Cerebellar cortex (tissue), 1 donor: ENCODE data around the gene SIGMAR1.
"Not testable (repeated sequence)": the region's sequence is repeated elsewhere in the genome, so short reads cannot be mapped to it uniquely, and the experiment has no call there.

ENCODE experiments used
- DNase-seq: peaks from one replicate; pipeline ENCODE4 v3.0.0-alpha.2; 2015; ENCODE audit warnings: low spot score

Gene SIGMAR1

DNA sequence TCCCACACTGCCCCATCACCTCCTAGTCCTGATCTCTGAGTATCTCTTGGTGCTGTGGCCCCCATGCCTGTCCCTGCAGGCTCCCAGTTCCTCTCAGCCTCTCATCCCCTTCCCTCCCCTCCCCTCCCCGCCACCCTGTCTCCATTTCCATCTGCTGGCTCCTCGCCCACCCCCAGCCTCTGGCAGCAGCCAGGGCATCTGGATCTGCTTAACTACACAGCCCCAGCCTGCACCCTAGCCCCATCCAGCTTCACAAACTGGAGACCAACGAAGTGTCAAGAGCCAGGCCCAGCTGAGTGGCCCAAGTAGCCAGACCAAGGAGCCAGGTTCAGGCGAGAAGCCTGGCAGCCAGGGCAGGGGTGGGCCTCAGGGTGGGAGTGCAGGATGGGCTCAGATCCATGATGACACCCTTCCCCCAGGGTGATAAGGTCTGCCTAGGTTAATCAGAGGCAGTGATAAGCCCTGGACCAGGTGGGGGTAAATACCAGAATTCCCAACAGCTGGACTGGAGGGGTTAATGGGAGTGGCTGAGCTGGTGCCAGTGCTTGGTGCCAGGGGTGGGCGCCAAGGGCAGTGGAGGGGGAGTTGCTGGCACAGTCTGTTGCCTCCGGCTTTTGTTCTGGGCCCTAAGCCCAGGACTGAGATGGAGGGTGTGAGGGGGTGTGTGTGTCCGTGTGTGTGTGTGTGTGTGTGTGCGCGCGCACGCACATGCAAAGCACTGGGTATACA lies 16.9 kb upstream of the SIGMAR1 start:
- DNase-seq = no peak

DNA sequence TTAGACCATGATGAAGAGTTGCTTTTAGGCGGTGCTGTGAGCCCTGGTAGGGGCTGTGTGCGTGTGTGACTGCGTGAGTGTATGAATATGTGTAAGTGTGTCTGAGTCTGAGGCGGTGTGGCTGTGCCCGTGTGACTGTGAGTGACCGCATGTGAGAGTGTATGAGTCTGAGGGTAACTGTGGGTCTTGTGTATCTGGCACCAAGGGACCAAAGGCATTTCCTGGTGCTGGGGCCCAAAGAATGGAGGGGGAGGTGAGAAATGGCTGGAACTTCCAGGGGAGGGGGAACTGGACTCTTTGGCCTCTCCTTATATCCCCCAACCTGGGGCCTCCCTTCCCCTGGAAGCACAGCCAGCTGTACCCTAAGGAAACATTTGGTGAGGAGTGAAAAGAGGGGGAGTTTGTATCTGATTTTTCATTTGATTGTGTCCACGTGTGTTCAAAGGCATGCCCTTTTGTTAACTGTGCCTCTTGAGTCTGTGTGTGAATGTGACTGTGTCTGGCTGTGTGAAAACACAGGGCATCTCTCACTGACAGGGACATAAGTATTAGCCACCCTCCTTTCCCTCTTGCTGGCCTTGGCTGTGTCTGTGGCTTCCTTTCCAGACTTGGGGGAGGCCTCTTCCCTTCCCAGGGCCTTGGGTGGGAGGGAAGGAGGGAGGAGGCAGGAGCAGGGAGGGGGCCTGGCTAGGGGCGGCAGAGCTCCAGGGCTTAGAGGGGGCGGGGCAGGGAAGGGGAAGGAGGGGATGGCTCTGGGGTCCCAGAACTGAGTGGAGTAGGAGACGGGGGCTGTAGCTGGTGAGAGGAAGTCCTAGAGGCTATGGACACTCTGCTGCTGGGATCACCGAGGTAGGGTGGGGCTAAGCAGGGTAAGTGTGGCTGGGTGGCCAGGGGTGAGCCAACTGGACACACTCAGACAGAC lies 15.8 kb upstream of the SIGMAR1 start:
- DNase-seq = no peak

DNA sequence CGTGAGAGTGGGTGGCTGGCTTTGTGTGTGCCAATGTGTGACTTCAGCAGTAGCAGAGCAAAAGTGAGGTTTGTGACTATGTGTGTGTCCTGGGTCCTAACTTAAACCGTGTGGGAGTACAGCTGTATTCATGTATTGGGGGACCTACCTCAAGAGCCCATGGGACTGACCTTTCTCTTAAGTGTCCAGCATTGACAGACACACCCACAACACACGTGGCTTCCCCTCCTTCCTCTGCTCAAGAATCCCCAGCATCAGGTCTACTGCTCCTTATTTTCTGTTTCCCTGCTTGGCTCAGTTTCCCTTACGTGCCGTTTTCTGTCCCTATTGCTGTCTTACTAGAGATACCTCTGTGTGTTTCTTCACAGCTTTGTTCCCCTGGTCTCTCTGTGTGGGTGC lies 15.0 kb upstream of the SIGMAR1 start:
- no peak for DNase-seq

DNA sequence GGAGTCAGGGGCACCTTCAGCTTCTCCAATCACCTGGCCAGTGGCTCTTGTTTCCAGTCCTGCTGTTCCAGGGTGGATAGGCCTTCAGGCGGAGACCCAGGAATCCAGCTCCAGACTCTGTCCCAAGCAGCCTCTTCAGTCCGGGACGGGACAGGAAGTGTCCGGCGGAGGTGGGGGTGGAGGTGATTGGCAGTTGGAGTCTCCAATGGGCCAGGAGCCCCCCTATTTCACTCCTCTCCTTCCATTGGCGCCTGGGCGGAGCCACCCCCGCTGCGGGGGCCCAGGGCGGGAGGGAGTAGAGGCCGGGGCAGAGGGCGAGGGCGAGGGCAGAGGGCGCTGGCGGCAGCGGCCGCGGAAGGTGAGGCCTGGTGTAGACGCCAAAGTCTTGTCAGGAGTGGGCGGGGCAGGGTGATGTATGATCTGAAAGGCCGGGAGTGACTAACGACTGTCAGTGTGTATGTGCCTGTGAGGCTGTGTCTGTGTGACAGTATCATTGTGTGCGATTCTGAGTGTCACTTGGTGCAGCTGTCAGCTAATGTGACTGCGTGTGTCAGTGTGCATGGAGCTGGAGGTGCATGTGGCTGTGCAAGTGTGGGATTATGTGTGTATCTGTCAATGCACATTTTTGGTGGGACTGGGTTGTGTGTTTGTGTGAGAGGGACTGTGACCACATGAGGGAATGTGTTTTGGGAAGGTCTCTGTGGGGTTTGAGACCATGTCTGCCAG lies 14.5 kb upstream of the SIGMAR1 start, which contains the start of gene IL11RA:
Gene IL11RA (plus strand): TSS at position 310 of the 726 bp plus-strand sequence. CDS start 3,033 bp downstream, outside the sequence.
- DNase-seq = peak; percentile 76

DNA sequence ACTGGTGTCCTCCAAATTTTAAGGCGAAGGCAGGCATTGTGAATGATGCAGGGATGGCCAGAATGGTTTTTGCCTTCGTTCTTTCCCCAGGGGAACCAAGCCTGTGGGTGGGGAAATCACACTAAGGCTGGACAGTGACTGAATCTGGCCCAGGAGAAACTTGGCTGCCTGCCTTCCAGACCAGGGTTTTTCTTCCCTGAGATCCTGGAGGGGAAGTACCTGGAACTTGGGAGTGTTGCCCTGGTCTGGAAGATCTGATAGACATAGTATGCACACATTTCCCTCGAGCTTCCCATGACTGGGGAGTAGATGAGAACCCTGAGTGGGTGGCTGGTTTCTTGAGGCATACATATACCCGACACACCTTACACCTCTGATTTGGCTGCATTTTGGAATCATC lies 13.7 kb upstream of the SIGMAR1 start:
- no peak for DNase-seq

DNA sequence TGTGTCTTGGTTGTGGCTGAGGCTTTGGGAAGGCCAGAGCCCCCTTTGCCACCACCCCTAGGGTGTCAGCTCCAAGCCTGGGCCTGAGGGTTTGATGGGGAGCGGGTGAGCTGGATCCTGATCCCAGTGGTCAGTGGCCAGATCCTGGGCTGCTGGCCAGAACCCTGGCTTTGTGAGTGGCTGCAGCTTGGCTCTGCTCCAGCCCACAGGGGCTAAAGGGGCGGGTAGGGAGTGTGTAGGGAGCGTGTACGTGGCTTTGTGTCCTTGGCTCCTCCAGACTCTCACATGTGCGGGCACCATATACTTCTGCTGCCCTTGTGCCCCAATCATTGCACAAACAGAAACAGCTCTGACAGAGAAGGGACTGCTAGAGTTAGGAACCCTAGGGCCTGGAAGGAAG lies 13.2 kb upstream of the SIGMAR1 start:
- no peak for DNase-seq

DNA sequence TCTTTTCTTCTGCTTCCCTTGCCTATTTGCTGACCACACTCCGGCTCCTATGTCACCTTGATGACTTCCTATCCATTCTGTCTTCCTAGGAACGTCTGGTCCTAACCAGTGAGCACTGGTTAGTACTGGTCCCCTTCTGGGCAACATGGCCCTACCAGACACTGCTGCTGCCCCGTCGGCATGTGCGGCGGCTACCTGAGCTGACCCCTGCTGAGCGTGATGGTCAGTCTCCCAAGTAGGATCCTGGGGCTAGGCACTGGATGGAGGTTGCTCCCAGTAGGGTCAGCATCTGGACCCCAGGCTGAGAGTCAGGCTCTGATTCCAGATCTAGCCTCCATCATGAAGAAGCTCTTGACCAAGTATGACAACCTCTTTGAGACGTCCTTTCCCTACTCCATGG lies 11.1 kb upstream of the SIGMAR1 start:
- DNase-seq = no peak

DNA sequence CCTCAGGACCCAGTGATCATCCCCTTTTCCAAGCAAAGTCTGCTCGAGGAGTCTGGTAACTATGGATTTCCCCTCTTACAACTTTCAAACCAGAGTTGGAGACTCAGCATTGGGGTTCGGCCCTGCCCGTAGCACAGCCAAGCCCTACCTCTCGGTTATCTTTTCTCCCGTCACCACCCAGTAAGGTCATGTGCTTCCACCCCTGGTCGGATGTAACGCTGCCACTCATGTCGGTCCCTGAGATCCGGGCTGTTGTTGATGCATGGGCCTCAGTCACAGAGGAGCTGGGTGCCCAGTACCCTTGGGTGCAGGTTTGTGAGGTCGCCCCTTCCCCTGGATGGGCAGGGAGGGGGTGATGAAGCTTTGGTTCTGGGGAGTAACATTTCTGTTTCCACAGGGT lies 10.1 kb upstream of the SIGMAR1 start:
- DNase-seq = no peak

DNA sequence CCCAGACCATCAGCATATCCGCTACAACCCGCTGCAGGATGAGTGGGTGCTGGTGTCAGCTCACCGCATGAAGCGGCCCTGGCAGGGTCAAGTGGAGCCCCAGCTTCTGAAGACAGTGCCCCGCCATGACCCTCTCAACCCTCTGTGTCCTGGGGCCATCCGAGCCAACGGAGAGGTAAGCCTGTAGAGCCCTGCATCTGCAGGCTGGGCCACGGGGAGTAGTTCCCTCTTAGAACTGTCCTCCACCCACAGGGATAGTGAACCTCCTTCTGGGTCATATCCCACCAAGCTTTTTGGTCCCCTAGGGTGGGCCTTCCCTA lies 9.5 kb upstream of the SIGMAR1 start:
- no peak for DNase-seq

DNA sequence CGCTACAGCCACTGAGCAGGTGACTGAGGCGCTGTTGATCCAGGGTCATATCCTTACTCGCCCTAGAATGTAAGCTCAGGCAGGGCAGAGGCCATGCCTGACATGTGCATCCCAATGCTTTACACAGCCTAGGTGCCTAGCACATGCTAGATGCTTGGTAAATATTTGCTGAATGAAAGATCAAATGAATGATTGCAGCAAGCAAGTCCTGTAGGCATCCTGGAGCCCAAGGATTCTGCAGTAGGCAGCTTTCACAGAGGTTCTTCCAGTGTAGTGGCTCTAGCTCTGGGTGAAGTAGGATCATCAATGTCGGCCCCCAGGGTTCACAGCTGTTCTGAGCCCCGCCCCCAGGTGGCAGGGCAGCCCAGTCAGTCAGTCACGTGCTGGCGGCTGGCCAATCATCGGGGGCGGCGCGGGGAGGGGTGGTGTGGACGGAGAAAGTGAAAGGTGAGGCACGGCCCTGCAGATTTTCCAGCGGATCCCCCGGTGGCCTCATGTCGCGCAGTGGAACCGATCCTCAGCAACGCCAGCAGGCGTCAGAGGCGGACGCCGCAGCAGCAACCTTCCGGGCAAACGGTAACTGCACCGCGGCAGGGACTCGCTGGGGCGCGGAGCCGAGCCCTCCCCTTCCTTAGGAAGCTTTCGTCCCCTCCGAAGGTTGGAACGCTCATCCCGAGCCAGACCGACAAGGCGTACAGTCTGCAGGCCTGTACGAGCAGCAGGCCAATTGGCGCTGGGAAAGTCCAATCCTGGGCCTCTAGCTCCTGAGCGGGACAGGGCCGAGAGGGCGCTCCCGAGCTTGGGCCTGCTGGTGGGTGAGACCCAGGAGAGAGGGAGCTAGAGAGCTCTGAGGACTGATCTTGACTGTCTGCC lies 8.9 kb upstream of the SIGMAR1 start, which contains the start of gene GALT:
Gene GALT (plus strand): TSS at position 465 of the 873 bp plus-strand sequence. CDS start 30 bp downstream, at position 495.
- DNase-seq = peak; percentile 89

DNA sequence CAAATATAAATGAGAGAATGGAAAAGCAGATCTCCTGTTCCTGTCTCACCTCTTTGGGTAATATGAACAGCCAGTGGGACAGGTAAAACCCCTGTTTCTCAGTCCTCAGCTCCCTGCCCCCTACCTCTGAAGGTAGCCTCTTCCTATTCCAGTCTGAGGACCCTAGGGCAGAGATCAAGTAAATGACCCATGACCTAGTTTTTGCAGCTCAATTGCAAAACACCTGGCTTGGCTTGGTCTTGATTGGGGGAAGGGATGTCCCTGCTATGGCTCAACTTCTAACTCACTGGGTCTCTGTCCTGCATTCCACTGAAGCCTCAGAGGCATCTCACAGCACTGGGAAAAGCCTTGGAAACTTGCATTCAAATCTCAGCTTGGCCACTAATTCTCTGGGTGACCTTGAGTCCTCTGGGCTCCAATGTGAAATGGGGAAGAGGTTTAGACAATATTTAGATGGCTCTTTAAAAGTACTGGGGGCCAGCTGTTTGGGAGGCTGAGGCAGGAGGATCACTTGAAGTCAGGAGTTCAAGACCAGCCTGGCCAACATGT lies 7.3 kb upstream of the SIGMAR1 start:
- no peak for DNase-seq

DNA sequence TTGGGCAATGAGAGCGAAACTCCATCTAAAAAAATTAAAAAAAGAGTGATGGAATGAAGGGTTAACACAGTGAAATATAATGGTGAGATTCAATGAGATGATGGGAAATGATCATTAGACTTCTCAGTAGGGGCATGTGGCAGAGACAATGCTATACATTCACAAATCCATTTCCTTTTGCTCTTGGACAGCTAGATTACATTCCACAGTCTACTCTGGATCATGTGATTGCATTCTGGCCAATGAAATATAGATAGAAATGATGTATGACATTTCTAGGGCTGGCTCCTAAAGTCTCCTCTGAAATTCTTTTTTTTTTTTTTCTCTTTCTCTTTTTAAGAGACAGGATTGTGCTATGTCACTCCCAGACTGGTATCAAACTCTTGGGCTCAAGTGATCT lies 5.1 kb upstream of the SIGMAR1 start:
- no peak for DNase-seq

DNA sequence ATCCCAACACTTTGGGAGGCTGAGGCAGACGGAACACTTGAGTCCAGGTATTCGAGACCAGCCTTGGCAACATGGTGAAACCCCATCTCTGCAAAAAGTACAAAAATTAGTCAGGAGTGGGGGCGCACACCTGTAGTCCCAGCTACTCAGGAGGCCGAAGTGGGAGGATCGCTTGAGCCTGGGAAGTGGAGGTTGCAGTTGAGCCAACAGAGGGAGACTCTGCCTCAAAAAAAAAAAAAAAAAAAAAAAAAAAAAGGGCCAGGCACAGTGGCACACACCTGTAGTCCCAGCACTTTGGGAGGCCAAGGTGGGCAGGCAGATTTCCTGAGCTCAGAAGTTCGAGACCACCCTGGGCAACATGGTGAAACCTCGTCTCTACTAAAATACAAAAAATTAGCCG lies 1.7 kb upstream of the SIGMAR1 start:
- not testable (repeated sequence) for DNase-seq

DNA sequence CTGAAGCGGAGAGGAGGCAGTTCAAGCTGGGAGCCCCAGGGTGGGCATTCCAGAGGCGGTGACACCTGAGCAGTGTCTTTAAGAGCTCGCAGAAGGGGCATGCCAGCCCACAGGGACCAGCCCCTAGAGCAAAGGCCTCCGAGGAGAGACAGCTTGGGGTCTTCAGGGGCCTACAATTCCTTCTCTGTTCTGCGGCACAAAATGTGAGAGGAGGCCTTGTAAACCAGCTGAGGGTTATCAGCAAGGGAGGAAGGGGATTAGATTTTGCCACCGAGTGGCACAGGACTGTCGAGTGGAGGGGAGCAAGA lies 505 bp upstream of the SIGMAR1 start:
- DNase-seq = no peak

DNA sequence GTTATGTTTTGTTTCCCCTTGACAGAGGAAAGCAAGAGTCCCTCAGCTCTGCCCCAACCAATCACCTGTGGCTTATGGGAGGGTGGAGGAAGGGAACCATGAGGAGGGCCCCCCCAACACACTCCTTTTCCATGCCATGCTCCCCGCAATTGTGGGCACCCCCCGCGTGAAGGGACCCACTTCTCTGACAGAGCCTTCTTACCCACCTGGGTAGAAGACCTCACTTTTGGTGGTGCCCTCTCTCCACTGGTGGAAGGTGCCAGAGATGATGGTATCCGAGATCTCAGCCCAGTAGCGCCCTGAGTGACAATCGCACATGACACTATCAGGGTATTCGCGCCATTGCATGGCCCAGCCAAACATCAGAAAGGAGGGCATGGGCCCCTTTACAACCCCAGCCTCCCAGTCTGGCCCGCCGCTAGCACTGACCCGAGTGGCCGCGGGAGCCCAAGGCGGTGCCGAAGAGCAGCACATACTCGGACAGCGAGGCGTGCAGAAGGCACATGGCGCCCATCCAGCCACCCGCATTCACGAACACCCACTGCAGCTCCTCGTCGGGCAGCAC lies 714 bp downstream of the SIGMAR1 start:
- DNase-seq = no peak

DNA sequence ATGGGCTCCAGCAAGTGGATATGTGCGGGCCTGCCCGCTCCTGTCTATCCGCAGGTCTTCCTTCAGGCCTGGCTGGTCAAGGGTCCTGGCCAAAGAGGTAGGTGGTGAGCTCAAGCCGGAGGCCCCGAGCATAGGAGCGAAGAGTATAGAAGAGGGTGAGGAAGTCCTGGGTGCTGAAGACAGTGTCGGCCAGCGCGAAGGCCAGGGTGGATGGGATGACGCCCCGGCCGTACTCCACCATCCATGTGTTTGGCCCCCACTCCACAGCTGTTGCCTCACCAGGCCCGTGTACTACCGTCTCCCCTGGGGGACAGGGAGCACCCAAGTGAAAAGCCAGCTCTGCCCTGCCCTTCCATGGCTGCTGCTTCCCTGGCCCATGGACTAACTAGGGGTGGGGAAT lies 2.0 kb downstream of the SIGMAR1 start:
- no peak for DNase-seq

DNA sequence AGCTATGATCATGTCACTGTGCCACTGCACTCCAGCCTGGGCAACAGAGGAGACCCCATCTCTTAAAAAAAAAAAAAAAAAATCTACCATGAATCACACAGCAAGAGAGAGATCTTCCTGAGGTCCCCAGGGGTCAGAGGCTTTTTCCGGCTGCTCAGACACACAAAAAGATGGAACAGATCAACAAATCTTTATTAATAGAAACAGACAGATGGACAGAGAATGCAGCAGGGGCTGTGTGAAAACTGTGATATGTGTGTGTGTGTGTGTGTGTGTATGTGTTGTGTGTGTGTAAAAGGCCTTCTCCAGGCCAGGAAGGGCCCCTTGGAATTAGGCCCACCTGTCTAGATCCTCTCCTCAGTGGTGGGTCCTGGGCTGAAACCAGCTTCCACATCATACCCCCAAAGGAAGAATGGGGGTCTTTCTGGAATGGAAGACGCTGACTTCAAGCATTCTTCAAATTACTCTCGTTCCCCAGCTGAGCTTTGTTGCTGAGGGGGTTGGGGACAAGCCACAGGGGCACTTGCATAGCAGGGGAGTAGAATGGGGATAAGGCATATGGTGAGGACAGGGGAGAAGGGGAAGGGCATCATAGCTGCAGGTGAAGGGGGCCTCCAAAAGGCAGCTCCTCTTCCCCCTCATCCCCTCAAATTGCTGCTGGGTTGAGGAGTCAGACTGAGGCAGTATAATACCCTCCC lies 2.9 kb downstream of the SIGMAR1 start:
- no peak for DNase-seq

DNA sequence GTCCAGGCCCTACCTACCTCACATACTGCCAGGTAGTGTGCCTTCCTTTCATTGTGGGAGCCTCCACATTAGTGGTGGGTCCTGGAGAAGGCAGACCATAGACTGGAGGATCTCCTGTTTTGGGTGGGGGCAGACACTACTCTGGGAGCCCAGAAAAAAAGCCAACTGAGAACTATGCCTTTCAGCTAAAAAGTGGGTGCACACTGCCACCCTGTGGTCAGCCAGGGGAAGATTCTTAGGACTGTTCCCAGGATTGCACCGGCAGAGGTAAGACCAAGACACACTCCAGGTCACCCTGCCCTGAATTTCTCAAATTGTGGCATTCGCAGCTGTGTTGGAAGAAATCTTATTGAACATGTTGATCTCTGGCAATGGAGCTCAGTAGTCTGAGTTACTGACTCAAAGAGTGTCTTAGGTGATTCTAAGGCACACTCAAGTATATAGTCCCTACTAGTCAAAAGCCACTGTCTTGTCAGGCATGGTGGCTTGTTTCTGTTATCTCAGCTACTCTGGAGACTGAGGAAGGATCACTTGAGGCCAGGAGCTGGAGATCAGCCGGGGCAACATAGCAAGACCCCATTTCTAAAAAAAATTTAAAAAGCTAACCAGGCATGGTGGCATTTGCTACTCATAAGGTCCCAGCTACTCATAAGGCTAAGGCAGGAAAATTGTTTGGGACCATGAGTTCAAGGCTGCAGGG lies 3.6 kb downstream of the SIGMAR1 start:
- DNase-seq = peak; percentile 89

DNA sequence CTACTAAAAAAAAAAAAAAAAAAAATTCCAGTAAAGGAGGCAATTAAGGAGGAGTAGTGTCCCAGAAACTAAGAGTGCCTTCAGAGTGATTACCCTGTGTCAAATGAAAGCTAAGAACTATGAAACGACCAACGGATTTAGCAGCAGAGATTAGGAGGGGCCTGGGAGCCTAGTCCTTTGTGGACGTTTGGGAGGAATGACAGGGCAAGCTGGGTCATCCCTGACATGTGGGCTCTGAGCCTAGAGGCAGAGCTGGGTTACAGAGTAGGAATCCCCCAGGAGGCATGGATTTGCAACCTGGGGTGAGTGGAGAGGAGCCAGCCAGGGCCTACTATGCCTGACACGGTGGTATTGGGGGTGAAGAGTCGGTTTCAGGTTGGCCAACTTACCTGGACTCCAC lies 4.4 kb downstream of the SIGMAR1 start:
- DNase-seq = no peak
